GM10266 (cell line): ENCODE data around the gene SALL4.
"Not testable (repeated sequence)": the region's sequence is repeated elsewhere in the genome, so short reads cannot be mapped to it uniquely, and the experiment has no call there.

Experiments used
- DNase-seq: peaks from one replicate; pipeline ENCODE4 v3.0.0; 2012; ENCODE audit errors: extremely low spot score
- TF ChIP-seq, protein P1 (sequence below): IDR thresholded peaks from 2 replicates; pipeline ENCODE4 v1.5.1; 2012; ENCODE audit warnings: mild to moderate bottlenecking, low read depth; ENCODE audit not compliant: control insufficient read depth, insufficient read depth; ENCODE audit errors: missing control alignments

Gene SALL4

DNA sequence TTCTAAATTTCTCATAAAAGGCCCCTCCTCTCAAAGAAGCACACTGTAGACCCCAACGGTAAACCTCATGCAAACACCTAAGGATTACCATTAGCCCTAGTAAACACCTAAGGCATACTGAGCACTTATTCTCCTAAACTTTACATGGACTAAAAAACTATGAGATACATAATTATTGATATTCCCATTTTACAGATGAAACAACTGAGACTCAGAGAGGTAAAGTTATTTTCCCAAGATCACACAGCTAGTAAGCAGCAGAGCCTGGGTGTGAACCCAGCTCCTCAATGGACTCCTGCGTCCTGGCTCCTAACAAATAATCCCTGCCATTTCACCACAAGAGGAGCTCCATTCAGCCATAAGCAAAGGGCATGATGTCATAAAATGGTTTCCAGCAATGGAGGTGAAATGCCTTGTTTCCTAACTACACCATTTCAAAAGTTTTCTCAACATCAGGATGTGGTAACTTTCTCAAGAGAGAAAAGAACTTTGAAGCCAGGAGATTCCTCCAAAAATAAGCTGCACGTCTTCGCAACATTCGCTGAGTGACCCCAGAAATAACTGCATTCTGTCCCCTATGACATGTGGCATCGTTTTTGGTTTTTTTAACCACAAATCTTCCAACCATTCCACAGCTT is 38.2 kb downstream of the SALL4 start:
- TF ChIP-seq, protein P1, sequence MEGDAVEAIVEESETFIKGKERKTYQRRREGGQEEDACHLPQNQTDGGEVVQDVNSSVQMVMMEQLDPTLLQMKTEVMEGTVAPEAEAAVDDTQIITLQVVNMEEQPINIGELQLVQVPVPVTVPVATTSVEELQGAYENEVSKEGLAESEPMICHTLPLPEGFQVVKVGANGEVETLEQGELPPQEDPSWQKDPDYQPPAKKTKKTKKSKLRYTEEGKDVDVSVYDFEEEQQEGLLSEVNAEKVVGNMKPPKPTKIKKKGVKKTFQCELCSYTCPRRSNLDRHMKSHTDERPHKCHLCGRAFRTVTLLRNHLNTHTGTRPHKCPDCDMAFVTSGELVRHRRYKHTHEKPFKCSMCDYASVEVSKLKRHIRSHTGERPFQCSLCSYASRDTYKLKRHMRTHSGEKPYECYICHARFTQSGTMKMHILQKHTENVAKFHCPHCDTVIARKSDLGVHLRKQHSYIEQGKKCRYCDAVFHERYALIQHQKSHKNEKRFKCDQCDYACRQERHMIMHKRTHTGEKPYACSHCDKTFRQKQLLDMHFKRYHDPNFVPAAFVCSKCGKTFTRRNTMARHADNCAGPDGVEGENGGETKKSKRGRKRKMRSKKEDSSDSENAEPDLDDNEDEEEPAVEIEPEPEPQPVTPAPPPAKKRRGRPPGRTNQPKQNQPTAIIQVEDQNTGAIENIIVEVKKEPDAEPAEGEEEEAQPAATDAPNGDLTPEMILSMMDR, result no peak
- DNase-seq, result no peak

DNA sequence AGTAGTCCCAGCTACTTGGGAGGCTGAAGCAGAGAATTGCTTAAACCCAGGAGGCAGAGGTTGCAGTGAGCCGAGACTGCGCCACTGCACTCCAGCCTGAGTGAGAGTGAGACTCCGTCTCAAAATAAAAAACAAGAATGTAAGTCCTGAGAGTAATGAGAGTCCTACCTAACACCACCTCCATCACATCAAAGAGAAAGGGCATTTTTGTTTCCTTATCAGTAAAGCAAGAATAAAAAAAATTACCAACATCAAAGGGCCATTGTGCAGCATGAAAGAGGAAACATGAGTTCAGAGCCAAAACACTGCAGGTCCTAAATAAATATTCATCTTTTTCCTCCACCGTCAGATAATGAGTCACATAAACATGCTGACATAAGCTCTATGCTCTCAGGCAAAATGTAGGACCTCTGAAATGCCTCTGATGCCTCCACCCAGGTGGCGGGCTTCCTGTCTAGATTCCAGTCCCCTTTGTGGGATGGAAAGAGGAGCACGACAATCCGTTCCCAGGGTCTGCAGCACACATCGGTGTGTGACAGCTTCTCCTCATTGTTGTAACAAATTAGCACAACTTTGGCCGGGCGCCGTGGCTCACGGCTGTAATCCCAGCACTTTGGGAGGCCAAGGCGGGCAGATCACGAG is 41.3 kb downstream of the SALL4 start:
- no peak for DNase-seq
- TF ChIP-seq, protein P1, result no peak

DNA sequence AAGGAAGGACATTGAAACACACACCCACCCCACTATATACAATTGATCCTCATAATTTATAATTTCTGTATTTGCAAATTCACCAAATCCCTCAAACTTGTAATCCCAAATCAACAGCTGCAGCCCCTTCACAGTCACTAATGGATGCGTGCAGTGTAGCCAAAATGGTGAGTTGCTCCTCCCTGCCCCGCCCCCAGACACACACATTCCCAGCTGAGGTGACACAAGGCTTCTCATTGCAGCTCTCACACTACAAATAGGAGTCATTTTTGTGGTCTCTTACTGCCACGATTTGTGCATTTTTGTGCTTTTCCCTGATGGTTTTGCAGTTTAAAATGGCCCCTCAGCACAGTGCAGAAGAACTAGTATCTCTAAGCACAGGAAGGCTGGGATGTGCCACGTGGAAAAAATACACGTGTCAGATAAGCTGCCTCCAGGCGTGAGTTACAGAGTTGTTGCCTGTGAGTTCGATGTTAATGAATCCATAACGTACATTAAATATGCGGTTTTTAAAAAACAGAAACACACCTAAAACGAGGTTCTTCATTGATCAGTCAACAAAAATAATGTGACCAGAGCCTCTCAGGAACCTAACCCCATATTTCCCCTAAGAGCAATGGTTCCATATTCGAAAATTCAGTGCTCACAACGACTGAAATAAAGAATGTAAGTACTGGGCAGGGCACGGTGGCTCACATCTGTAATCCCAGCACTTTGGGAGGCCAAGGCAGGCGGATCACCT is 42.4 kb downstream of the SALL4 start:
- TF ChIP-seq, protein P1, result no peak
- DNase-seq, result no peak

DNA sequence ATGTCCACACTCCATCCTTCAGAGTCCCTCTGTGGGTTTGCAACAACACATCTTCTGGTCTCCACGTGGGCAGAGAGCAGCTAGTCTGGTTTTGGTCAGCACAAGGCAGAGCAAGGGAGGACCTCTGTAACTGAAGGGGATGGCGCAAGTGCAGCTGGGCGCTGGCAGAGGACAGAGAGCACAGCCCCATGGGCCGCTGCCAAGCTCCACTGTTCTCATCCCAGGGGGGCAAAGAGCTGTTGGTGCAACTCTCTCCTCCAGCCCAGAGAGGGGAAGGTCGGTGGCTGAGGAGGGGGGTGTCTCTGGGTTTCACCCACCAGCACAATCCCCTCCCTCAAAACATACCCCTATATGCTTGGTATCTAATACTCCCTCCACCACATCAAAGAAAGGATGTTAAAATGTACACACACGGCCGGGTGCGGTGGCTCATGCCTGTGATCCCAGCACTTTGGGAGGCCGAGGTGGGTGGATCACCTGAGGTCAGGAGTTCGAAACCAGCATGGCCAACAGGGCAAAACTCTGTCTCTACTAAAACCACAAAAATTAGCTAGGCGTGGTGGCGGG is 43.3 kb downstream of the SALL4 start:
- no peak for DNase-seq
- TF ChIP-seq, protein P1, result no peak

DNA sequence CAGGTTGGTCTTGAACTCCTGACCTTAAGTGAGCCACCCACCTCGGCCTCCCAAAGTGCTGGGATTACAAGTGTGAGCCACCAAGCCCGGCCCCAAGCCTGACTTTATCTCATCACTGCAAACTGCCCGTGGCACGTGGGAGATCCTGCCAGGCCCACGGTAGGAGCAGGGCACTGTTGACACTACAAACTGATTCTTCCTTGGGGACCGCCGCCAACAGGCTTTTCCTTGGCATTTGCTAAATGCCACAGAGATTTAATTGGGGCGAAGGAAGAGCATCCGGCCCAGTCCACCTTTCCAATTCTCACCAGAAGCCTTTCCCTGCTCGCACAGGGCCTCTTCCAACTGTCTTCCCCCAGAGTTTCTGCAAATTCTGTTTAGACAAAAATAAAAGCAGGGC is 45.1 kb downstream of the SALL4 start:
- DNase-seq, result no peak
- TF ChIP-seq, protein P1, result no peak

DNA sequence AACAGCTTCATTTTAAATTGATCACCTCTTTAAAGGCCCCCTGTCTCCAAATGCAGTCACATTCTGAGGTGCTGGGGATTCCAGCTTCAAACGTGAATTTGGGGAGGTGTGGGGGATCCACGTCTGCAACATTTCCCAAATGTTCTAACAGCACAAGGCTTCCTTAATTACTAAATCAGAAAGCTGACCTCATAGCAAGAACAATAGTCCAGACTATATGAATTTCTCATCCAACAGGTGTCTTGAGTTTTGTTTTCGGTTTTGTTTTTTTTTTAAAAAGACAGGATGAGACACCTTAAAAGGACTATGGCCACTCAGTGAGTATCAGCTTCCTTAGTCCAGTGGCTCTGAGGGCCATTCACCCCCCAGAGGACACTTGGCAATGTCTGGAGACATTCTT is 45.7 kb downstream of the SALL4 start:
- TF ChIP-seq, protein P1, result no peak
- DNase-seq, result no peak

DNA sequence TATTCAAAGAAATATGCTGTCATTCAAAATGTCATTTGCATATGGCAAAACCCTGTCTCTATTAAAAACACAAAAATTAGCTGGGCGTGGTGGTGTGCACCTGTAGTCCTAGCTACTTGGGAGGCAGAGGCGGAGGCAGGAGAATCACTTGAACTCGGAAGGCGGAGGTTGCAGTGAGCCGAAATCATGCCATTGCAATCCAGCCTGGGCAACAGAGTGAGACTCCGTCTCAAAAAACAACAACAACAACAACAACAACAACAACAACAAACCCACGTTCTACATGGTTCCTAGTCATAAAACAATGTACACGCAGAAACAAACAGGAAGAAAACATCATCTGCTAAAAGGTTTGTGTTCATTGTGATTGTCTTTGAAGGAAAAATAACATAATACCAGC is 49.1 kb downstream of the SALL4 start:
- DNase-seq, result not testable (repeated sequence)
